ENCODE results near the gene DCC. TPM values are rescaled to one million over a fixed set of nuclear protein-coding genes. Genes with fewer than 3 reads are reported as not detected.

DCC gene
- polyA plus RNA-seq, 12 donors = 0.04 to 1.1 (median 0.26) TPM; not detected in 3

GRCh38 chr18:52813635-52814416 lies 473.8 kb downstream of the DCC start:
- no peak for DNase-seq

GRCh38 chr18:52815651-52816050 lies 475.7 kb downstream of the DCC start:
- DNase-seq = no peak

GRCh38 chr18:52816121-52816520 lies 476.1 kb downstream of the DCC start:
- no peak for DNase-seq

GRCh38 chr18:52822160-52822559 lies 482.2 kb downstream of the DCC start:
- no peak for DNase-seq

GRCh38 chr18:52824126-52824525 lies 484.1 kb downstream of the DCC start:
- peak; percentile 7 for DNase-seq

GRCh38 chr18:52826994-52827393 lies 487.0 kb downstream of the DCC start:
- no peak for DNase-seq

GRCh38 chr18:52829320-52829719 lies 489.3 kb downstream of the DCC start:
- DNase-seq = no peak

GRCh38 chr18:52829876-52830405 lies 489.9 kb downstream of the DCC start:
- DNase-seq = peak; percentile 14

- no peak for DNase-seq
These were observed 504.3 kb downstream of the DCC start for GRCh38 chr18:52844323-52844722.

GRCh38 chr18:52845036-52845435 lies 505.0 kb downstream of the DCC start:
- no peak for DNase-seq

GRCh38 chr18:52850031-52850560 lies 510.1 kb downstream of the DCC start:
- no peak for DNase-seq

GRCh38 chr18:52861558-52861957 lies 521.6 kb downstream of the DCC start:
- no peak for DNase-seq

- no peak for DNase-seq
These were observed 529.4 kb downstream of the DCC start for GRCh38 chr18:52869349-52869923.

- no peak for DNase-seq
These were observed 530.2 kb downstream of the DCC start for GRCh38 chr18:52869942-52870907.

- no peak for DNase-seq
These were observed 534.8 kb downstream of the DCC start for GRCh38 chr18:52874774-52875173.

- DNase-seq = no peak
These were observed 535.7 kb downstream of the DCC start for GRCh38 chr18:52875725-52876124.

- DNase-seq = no peak
These were observed 548.0 kb downstream of the DCC start for GRCh38 chr18:52888014-52888413.

GRCh38 chr18:52894801-52895200 lies 554.8 kb downstream of the DCC start:
- no peak for DNase-seq

GRCh38 chr18:52897611-52898484 lies 557.9 kb downstream of the DCC start:
- DNase-seq = no peak

GRCh38 chr18:52898485-52899058 lies 558.6 kb downstream of the DCC start:
- no peak for DNase-seq
